Measurements from ENCODE around the gene FBXW4. TPM values are rescaled to one million over a fixed set of nuclear protein-coding genes. Genes with fewer than 3 reads are reported as not detected.
A peak's percentile ranks its signal among the peaks of the same experiment; 100 is the strongest.

FBXW4 gene
- polyA plus RNA-seq, 1 donor from 2014 or later, result 7.7 TPM

DNA sequence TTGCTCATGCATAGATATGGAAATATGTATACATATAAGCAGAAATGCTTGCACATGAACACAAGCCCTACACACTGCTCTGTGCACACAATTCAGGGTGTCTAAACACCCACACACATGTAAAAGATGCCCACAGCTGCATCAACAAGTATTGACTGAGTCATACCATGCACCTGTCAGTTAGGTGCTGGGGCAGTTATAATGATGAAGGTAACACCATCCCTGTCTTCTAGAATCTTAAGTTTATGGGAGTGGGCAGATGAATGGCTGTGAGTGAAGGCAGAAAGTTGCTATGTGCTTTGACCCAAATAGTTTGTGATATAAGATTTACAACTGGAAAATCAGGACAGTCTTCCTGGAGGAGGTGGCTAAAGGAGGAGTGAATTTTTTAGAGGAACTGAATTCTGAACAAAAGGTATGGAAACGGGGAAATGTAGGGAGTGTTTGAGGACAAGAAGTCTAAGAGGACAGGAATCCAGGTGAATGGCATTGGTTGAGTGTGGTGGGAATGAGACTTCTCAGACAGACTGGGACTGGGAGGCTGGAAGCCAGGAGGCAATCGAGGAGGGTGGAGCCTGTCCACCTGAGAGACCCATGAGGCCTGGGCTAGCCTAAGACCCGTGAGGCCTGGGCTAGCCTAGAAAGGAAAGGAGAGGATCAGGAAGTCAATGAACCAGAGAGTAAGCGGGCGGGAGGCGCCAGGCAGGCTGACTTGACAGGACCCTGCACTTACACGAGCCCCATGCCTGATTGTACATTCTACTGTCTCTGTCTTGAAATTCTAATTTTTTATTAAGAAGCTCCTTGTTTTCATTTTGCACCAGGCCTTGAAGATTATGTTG lies 127.6 kb downstream of the FBXW4 start (continued):
- TF ChIP-seq, protein P1, sequence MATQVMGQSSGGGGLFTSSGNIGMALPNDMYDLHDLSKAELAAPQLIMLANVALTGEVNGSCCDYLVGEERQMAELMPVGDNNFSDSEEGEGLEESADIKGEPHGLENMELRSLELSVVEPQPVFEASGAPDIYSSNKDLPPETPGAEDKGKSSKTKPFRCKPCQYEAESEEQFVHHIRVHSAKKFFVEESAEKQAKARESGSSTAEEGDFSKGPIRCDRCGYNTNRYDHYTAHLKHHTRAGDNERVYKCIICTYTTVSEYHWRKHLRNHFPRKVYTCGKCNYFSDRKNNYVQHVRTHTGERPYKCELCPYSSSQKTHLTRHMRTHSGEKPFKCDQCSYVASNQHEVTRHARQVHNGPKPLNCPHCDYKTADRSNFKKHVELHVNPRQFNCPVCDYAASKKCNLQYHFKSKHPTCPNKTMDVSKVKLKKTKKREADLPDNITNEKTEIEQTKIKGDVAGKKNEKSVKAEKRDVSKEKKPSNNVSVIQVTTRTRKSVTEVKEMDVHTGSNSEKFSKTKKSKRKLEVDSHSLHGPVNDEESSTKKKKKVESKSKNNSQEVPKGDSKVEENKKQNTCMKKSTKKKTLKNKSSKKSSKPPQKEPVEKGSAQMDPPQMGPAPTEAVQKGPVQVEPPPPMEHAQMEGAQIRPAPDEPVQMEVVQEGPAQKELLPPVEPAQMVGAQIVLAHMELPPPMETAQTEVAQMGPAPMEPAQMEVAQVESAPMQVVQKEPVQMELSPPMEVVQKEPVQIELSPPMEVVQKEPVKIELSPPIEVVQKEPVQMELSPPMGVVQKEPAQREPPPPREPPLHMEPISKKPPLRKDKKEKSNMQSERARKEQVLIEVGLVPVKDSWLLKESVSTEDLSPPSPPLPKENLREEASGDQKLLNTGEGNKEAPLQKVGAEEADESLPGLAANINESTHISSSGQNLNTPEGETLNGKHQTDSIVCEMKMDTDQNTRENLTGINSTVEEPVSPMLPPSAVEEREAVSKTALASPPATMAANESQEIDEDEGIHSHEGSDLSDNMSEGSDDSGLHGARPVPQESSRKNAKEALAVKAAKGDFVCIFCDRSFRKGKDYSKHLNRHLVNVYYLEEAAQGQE (IDR thresholded peaks at IDR 0.05; ENCODE audit: borderline replicate concordance), result no peak

DNA sequence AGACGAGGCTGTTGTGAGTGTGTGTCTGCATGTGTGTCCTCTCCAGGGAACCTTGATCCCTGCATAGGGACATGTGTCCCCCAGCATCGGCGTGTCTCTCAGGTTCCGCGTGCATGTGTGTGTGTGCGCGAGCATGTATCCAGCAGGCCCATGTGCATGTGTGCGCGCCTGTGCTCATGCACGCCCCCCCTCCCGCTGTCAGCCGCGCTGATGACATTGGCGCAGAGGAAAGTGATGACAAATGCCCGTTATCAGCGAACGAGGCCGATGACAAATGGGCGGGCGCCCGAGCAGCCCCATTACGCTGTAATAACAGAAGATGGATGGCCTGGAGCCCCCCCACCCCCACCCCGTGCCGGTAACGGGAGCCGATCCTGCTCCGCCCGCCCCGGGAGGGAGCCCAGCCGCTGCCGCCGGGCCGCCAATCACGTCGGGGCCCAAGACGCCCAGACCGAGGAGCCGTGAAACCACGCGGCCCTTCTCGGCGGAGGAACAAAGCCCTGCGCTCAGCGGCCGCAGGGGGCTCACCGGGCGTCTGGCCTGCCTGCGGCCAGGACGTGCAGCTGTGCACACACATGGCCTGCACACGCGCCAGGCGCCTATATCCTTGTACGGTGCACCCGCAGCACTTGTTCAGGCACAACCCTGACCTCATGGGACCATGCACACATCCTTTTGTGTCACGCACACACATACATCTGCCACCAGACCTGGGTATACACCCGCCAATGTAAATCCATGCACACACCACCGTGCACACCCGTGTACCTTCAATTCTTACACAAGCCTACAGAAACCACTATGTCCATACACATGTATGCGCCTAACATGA lies 128.4 kb downstream of the FBXW4 start:
- Histone ChIP-seq H4K20me1 (ENCODE audit: insufficient read depth) (no peaks in the 10 kb centered on the region), H3K27me3 (ENCODE audit: insufficient read depth, low read depth, low read length) (peaks cover 22% of the 10 kb centered on the region), H3K9me2 (ENCODE audit: insufficient read depth, low read length) (no peaks in the 10 kb centered on the region), H3K27ac (ENCODE audit: low read length) (no peak overlapping the region), H3K4me3 (ENCODE audit: low read length) (peak overlapping the region; percentile 5), H3K79me2 (replicated peaks; ENCODE audit: insufficient read depth, low read length) (no peaks in the 10 kb centered on the region), H2AFZ (ENCODE audit: low read depth, low read length) (no peak overlapping the region), H3K9me3 (ENCODE audit: low read length) (no peaks in the 10 kb centered on the region), H3K4me2 (ENCODE audit: low read length) (no peak overlapping the region), H3K36me3 (ENCODE audit: insufficient read depth, low read length) (no peaks in the 10 kb centered on the region), H3K9ac (ENCODE audit: low read length) (no peak overlapping the region), H3F3A (ENCODE audit: insufficient read depth, low read length, poor library complexity, severe bottlenecking) (no peaks in the 10 kb centered on the region)
- TF ChIP-seq POLR2AphosphoS5 (IDR thresholded peaks at IDR 0.05) (peak; percentile 49), TAF1 (IDR thresholded peaks at IDR 0.05; ENCODE audit: low read depth) (no peak)

- Histone ChIP-seq H3K9ac (ENCODE audit: low read length) (no peak overlapping the region), H2AFZ (ENCODE audit: low read depth, low read length) (no peak overlapping the region), H3K79me2 (replicated peaks; ENCODE audit: insufficient read depth, low read length) (no peaks in the 10 kb centered on the region), H4K20me1 (ENCODE audit: insufficient read depth) (no peaks in the 10 kb centered on the region), H3K36me3 (ENCODE audit: insufficient read depth, low read length) (no peaks in the 10 kb centered on the region), H3K9me2 (ENCODE audit: insufficient read depth, low read length) (no peaks in the 10 kb centered on the region), H3F3A (ENCODE audit: insufficient read depth, low read length, poor library complexity, severe bottlenecking) (no peaks in the 10 kb centered on the region), H3K9me3 (ENCODE audit: low read length) (no peaks in the 10 kb centered on the region), H3K4me2 (ENCODE audit: low read length) (no peak overlapping the region), H3K27ac (ENCODE audit: low read length) (no peak overlapping the region), H3K4me3 (ENCODE audit: low read length) (no peak overlapping the region), H3K27me3 (ENCODE audit: insufficient read depth, low read depth, low read length) (peaks cover 20% of the 10 kb centered on the region)
- TF ChIP-seq POLR2AphosphoS5 (IDR thresholded peaks at IDR 0.05) (no peak), TAF1 (IDR thresholded peaks at IDR 0.05; ENCODE audit: low read depth) (no peak), EP300 (conservative IDR thresholded peaks at IDR 0.05; ENCODE audit: poor library complexity, severe bottlenecking) (no peak)
These were observed 129.0 kb downstream of the FBXW4 start for GRCh38 chr10:101565936-101566332.

DNA sequence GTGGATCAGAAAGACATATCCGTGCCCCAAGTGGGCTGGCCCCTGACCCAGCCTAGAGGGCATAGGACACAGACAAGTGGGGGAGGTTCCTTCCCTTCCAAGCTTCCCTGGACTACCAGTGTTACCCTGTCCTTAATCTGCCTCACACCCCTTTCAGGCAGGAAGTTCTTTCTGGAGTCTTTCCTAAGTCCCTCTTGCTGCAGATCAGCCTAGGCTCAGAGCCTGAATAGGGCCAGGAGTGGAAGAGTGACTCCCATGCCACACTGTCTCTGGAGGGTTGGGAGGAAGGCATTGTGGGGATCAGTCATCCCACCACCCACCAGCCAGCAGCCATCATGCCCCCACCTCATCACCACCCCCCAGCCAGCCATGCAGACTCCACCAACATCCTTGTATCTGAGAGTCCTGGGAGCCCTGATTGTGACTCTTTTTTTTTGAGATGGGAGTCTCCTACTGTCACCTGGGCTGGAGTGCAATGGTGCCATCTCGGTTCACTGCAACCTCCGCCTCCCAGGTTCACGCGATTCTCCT lies 129.5 kb downstream of the FBXW4 start:
- Histone ChIP-seq H3K9me3 (ENCODE audit: low read length) (no peaks in the 10 kb centered on the region), H3K36me3 (ENCODE audit: insufficient read depth, low read length) (no peaks in the 10 kb centered on the region), H4K20me1 (ENCODE audit: insufficient read depth) (no peaks in the 10 kb centered on the region), H3K27ac (ENCODE audit: low read length) (no peak overlapping the region), H3K79me2 (replicated peaks; ENCODE audit: insufficient read depth, low read length) (no peaks in the 10 kb centered on the region), H3K4me3 (ENCODE audit: low read length) (no peak overlapping the region), H3K4me2 (ENCODE audit: low read length) (no peak overlapping the region), H2AFZ (ENCODE audit: low read depth, low read length) (no peak overlapping the region), H3F3A (ENCODE audit: insufficient read depth, low read length, poor library complexity, severe bottlenecking) (no peaks in the 10 kb centered on the region), H3K9me2 (ENCODE audit: insufficient read depth, low read length) (no peaks in the 10 kb centered on the region), H3K27me3 (ENCODE audit: insufficient read depth, low read depth, low read length) (peaks cover 17% of the 10 kb centered on the region), H3K9ac (ENCODE audit: low read length) (no peak overlapping the region)
- TF ChIP-seq POLR2AphosphoS5 (IDR thresholded peaks at IDR 0.05) (no peak), CTCF (IDR thresholded peaks at IDR 0.05; ENCODE audit: poor library complexity, severe bottlenecking) (no peak), EZH2 (IDR thresholded peaks at IDR 0.05; ENCODE audit: borderline replicate concordance, insufficient read depth, low read length, poor library complexity, severe bottlenecking) (no peak), SMC3 (conservative IDR thresholded peaks at IDR 0.05; ENCODE audit: poor library complexity) (no peak), TAF1 (IDR thresholded peaks at IDR 0.05; ENCODE audit: low read depth) (no peak), RAD21 (conservative IDR thresholded peaks at IDR 0.05) (no peak), MXI1 (conservative IDR thresholded peaks at IDR 0.05; ENCODE audit: poor library complexity, severe bottlenecking) (no peak)
- TF ChIP-seq, protein P1 (IDR thresholded peaks at IDR 0.05; ENCODE audit: borderline replicate concordance), result no peak
